ENCODE results near the gene FSCN2.

Gene FSCN2

GRCh38 chr17:81557276-81558114 is 29.3 kb downstream of the FSCN2 start:
- no peak for DNase-seq

- DNase-seq = no peak
Measured at GRCh38 chr17:81558115-81558468, 29.9 kb downstream of the FSCN2 start.

GRCh38 chr17:81558941-81559806 is 31.0 kb downstream of the FSCN2 start:
- DNase-seq = no peak

GRCh38 chr17:81561494-81561885 is 33.3 kb downstream of the FSCN2 start:
- DNase-seq = no peak

GRCh38 chr17:81563861-81564586 is 35.8 kb downstream of the FSCN2 start:
- DNase-seq = no peak

- DNase-seq = no peak
Measured at GRCh38 chr17:81564778-81565177, 36.6 kb downstream of the FSCN2 start.

- DNase-seq = no peak
Measured at GRCh38 chr17:81565231-81565630, 37.1 kb downstream of the FSCN2 start.

- peak; percentile 75 for DNase-seq
Measured at GRCh38 chr17:81566461-81567126, 38.4 kb downstream of the FSCN2 start.

GRCh38 chr17:81567191-81567590 is 39.0 kb downstream of the FSCN2 start:
- no peak for DNase-seq

GRCh38 chr17:81568416-81568815 is 40.2 kb downstream of the FSCN2 start:
- DNase-seq = no peak

GRCh38 chr17:81569986-81570514 is 41.9 kb downstream of the FSCN2 start:
- DNase-seq = no peak

- no peak for DNase-seq
Measured at GRCh38 chr17:81570964-81571363, 42.8 kb downstream of the FSCN2 start.

GRCh38 chr17:81572563-81573168 is 44.5 kb downstream of the FSCN2 start:
- no peak for DNase-seq

- DNase-seq = peak; percentile 19
Measured at GRCh38 chr17:81573794-81574642, 45.8 kb downstream of the FSCN2 start.

GRCh38 chr17:81574643-81574956 is 46.4 kb downstream of the FSCN2 start:
- no peak for DNase-seq

GRCh38 chr17:81575836-81576235 is 47.7 kb downstream of the FSCN2 start:
- DNase-seq = no peak

GRCh38 chr17:81576621-81577277 is 48.6 kb downstream of the FSCN2 start:
- no peak for DNase-seq

GRCh38 chr17:81577278-81578000 is 49.3 kb downstream of the FSCN2 start:
- no peak for DNase-seq

- DNase-seq = no peak
Measured at GRCh38 chr17:81578038-81578441, 49.9 kb downstream of the FSCN2 start.
